Upper lobe of left lung (tissue), 6 donors: ENCODE data around the gene KLHL1. TPM values are rescaled to one million over a fixed set of nuclear protein-coding genes. Genes with fewer than 3 reads are reported as not detected.

Source experiments
- ATAC-seq, 2 donors: fragments of 200-7000 bp; cut with Tn5 transposase; one replicate each; pipeline ENCODE4 v1.9.1; 2022; ENCODE audit warnings: mild to moderate bottlenecking in 2 of 2, moderate library complexity in 2 of 2; ENCODE audit not compliant: low FRiP score in 2 of 2
- DNase-seq, 2 donors: peaks; one replicate each; pipeline ENCODE4 v3.0.0-alpha.2; 2019 to 2020
- H3K27ac ChIP-seq, 4 donors: fragments of 200-600 bp; sonication (generic); one replicate each; pipeline ENCODE4 v1.5.1; 2016 to 2019
- H3K27me3 ChIP-seq, 4 donors: fragments of 200-600 bp; sonication (generic); one replicate each; pipeline ENCODE4 v1.5.1; 2017 to 2019
- H3K36me3 ChIP-seq, 4 donors: fragments of 200-600 bp; sonication (generic); one replicate each; pipeline ENCODE4 v1.5.1; 2016 to 2019
- H3K4me1 ChIP-seq, 4 donors: fragments of 200-600 bp; sonication (generic); one replicate each; pipeline ENCODE4 v1.5.1; 2018 to 2019
- H3K4me3 ChIP-seq, 4 donors: fragments of 200-600 bp; sonication (generic); one replicate each; pipeline ENCODE4 v1.5.1; 2017 to 2019; ENCODE audit warnings: mild to moderate bottlenecking in 2 of 4, moderate library complexity in 1 of 4
- H3K9me3 ChIP-seq, 4 donors: fragments of 200-600 bp; sonication (generic); one replicate each; pipeline ENCODE4 v1.5.1; 2018 to 2019
- CTCF ChIP-seq, 6 experiments: fragments of 450-650 bp in 4 of 6; fragments of 200-600 bp in 2 of 6; sonication (generic) in 2 of 6; IDR thresholded peaks; one replicate each; pipeline ENCODE4 v1.5.1; 2016 to 2019; ENCODE audit warnings: antibody characterized with exemption in 6 of 6
- EP300 ChIP-seq, 4 donors: sonication (generic); formaldehyde crosslinking; IDR thresholded peaks; one replicate each; pipeline ENCODE4 v1.5.1; 2017; ENCODE audit warnings: antibody characterized with exemption in 4 of 4, control low read depth in 2 of 4
- POLR2A ChIP-seq, 4 donors: fragments of 450-650 bp; IDR thresholded peaks; one replicate each; pipeline ENCODE4 v1.5.1; 2016 to 2017; ENCODE audit warnings: antibody characterized with exemption in 4 of 4, mild to moderate bottlenecking in 2 of 4
- POLR2AphosphoS5 ChIP-seq, 2 donors: sonication (generic); formaldehyde crosslinking; IDR thresholded peaks; one replicate each; pipeline ENCODE4 v1.5.1; 2017; ENCODE audit warnings: antibody characterized with exemption in 2 of 2
- WGBS, 2 donors: methylation state at CpG; one replicate each; pipeline ENCODE4 v1.1.5; 2017 to 2018; 5-methylcytosine and 5-hydroxymethylcytosine counted together
- total RNA-seq, 6 donors: library from RNA; depleted of rRNA in 4 of 6; stranded (reverse); fragments of >200 nt in 4 of 6; gene quantifications; one replicate each; pipeline versions ENCODE4 v1.1.0 to v1.2.1, GENCODE V29; 2016 to 2021
- donor health status: DM: no; HTN: no; CAD: no; lungs with moderate emphysema.
- donor health status: DM: no; HTN: yes; CAD: no; lungs with severe emphysema.

The KLHL1 gene
- total RNA-seq, 6 donors from 2014 or later = not detected

- H3K27me3 ChIP-seq = no peaks in the 10 kb centered on the region
- ATAC-seq = no peak
- no peaks in the 10 kb centered on the region for H3K4me1 ChIP-seq
- no peak overlapping the region for H3K4me3 ChIP-seq
- H3K27ac ChIP-seq = no peak overlapping the region
- WGBS, 2 donors = 83 to 91% methylated on average over 5 of the region's 5 CpGs
- H3K9me3 ChIP-seq = no peaks in the 10 kb centered on the region
- TF ChIP-seq CTCF (IDR thresholded peaks at IDR 0.05) (no peak), POLR2AphosphoS5 (IDR thresholded peaks at IDR 0.05) (no peak), POLR2A (IDR thresholded peaks at IDR 0.05) (no peak), EP300 (IDR thresholded peaks at IDR 0.05) (no peak)
- no peak for DNase-seq
- H3K36me3 ChIP-seq = no peaks in the 10 kb centered on the region
Measured at GRCh38 chr13:69956839-69957238, 151.4 kb downstream of the KLHL1 start.

- Histone ChIP-seq H3K4me3 (no peak overlapping the region), H3K36me3 (no peaks in the 10 kb centered on the region), H3K27ac (no peak overlapping the region), H3K9me3 (no peaks in the 10 kb centered on the region), H3K4me1 (no peaks in the 10 kb centered on the region), H3K27me3 (no peaks in the 10 kb centered on the region)
- DNase-seq (no peak), ATAC-seq (no peak)
- WGBS, 2 donors = 85 to 97% methylated on average over 2 of the region's 2 CpGs
- TF ChIP-seq POLR2A (IDR thresholded peaks at IDR 0.05) = no peak
- no peak for TF ChIP-seq CTCF (IDR thresholded peaks at IDR 0.05)
- no peak for TF ChIP-seq POLR2AphosphoS5 (IDR thresholded peaks at IDR 0.05)
- TF ChIP-seq EP300 (IDR thresholded peaks at IDR 0.05) = no peak
Measured at GRCh38 chr13:69956349-69956748, 151.9 kb downstream of the KLHL1 start.

GRCh38 chr13:69955271-69955670 lies 153.0 kb downstream of the KLHL1 start:
- ATAC-seq = no peak
- Histone ChIP-seq H3K4me1 (no peaks in the 10 kb centered on the region), H3K9me3 (no peaks in the 10 kb centered on the region), H3K27ac (no peak overlapping the region), H3K4me3 (no peak overlapping the region), H3K27me3 (no peaks in the 10 kb centered on the region), H3K36me3 (no peaks in the 10 kb centered on the region)
- no peak for DNase-seq
- TF ChIP-seq EP300 (IDR thresholded peaks at IDR 0.05) = no peak
- TF ChIP-seq POLR2AphosphoS5 (IDR thresholded peaks at IDR 0.05) = no peak
- TF ChIP-seq POLR2A (IDR thresholded peaks at IDR 0.05) = no peak
- no peak for TF ChIP-seq CTCF (IDR thresholded peaks at IDR 0.05)

- 84 to 88% methylated on average over 2 of the region's 2 CpGs for WGBS, 2 donors
- no peak overlapping the region for H3K4me3 ChIP-seq
- H3K36me3 ChIP-seq = no peaks in the 10 kb centered on the region
- no peak for ATAC-seq
- no peak overlapping the region for H3K27ac ChIP-seq
- TF ChIP-seq POLR2A (IDR thresholded peaks at IDR 0.05) (no peak), POLR2AphosphoS5 (IDR thresholded peaks at IDR 0.05) (no peak), EP300 (IDR thresholded peaks at IDR 0.05) (no peak)
- DNase-seq = no peak
- no peaks in the 10 kb centered on the region for H3K4me1 ChIP-seq
- no peaks in the 10 kb centered on the region for H3K9me3 ChIP-seq
- no peaks in the 10 kb centered on the region for H3K27me3 ChIP-seq
Measured at GRCh38 chr13:69951412-69951811, 156.8 kb downstream of the KLHL1 start.

GRCh38 chr13:69950160-69950559 lies 158.1 kb downstream of the KLHL1 start:
- H3K4me1 ChIP-seq = no peaks in the 10 kb centered on the region
- WGBS, 2 donors = 58 to 86% methylated on average over 4 of the region's 4 CpGs
- no peaks in the 10 kb centered on the region for H3K36me3 ChIP-seq
- no peaks in the 10 kb centered on the region for H3K27me3 ChIP-seq
- ATAC-seq (no peak), DNase-seq (no peak)
- H3K4me3 ChIP-seq = no peak overlapping the region
- no peak overlapping the region for H3K27ac ChIP-seq
- TF ChIP-seq CTCF (IDR thresholded peaks at IDR 0.05) (no peak), POLR2AphosphoS5 (IDR thresholded peaks at IDR 0.05) (no peak), EP300 (IDR thresholded peaks at IDR 0.05) (no peak), POLR2A (IDR thresholded peaks at IDR 0.05) (no peak)
- H3K9me3 ChIP-seq = no peaks in the 10 kb centered on the region
